Measurements from ENCODE around the gene TXNRD2. TPM values are rescaled to one million over a fixed set of nuclear protein-coding genes. Genes with fewer than 3 reads are reported as not detected.
A peak's percentile ranks its signal among the peaks of the same experiment; 100 is the strongest.

TXNRD2 gene
- total RNA-seq, 4 donors from 2014 or later = 8.4 to 33.2 (median 15.7) TPM

DNA sequence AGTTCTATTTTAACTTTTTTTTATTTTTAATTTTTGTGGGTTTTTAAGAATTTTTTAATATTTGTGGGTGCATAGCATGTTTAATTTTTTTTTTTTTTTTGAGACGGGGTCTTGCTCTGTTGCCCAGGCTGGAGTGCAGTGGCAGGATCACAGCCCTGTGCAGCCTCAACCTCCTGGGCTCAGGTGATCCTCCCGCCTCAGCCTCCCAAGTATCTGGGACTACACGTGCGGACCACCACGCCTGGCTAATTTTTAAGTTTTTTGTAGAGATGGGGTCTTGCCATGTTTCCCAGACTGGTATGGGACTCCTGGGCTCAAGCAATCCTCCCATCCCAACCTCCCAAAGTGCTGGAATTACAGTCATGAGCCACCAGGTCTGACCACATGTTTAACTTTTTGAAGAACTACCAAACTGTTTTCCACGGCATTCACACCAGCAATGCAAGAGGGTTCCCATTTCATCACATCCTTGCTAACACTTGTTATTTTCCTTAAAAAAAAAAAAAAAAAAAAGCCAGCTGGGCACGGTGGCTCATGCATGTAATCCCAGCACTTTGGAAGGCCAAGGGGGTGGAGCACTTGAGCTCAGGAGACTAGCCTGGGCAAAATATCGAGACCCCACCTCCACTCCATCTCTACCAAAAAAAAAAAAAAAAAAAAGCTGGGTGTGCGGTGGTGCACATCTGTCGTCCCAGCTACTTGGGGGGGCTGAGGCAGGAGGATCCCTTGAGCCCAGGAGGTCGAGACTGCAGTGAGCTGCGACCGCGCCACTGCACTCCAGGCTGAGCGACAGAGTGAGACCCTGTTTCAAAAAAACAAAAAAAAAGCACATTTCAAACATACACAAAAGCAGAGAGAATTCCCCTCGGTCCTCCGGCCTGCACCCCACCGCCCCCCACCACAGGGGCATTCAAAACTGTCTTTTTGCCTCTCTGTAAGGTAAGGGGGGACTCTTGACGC, 16.7 kb upstream of the TXNRD2 start:
- no peak for TF ChIP-seq POLR2AphosphoS5 (IDR thresholded peaks at IDR 0.05)
- TF ChIP-seq, protein P1, sequence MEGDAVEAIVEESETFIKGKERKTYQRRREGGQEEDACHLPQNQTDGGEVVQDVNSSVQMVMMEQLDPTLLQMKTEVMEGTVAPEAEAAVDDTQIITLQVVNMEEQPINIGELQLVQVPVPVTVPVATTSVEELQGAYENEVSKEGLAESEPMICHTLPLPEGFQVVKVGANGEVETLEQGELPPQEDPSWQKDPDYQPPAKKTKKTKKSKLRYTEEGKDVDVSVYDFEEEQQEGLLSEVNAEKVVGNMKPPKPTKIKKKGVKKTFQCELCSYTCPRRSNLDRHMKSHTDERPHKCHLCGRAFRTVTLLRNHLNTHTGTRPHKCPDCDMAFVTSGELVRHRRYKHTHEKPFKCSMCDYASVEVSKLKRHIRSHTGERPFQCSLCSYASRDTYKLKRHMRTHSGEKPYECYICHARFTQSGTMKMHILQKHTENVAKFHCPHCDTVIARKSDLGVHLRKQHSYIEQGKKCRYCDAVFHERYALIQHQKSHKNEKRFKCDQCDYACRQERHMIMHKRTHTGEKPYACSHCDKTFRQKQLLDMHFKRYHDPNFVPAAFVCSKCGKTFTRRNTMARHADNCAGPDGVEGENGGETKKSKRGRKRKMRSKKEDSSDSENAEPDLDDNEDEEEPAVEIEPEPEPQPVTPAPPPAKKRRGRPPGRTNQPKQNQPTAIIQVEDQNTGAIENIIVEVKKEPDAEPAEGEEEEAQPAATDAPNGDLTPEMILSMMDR (IDR thresholded peaks at IDR 0.05) = no peak
- TF ChIP-seq POLR2A (IDR thresholded peaks at IDR 0.05) = no peak
- TF ChIP-seq EP300 (IDR thresholded peaks at IDR 0.05) = no peak
- Histone ChIP-seq H3K4me3 (no peak overlapping the region), H3K4me1 (peaks cover 59% of the 10 kb centered on the region), H3K27me3 (no peaks in the 10 kb centered on the region), H3K36me3 (no peaks in the 10 kb centered on the region), H3K27ac (peak overlapping the region; percentile 59), H3K9me3 (no peaks in the 10 kb centered on the region)
- peak in 1 of 2 donors; percentile 58 for DNase-seq (ENCODE audit: low spot score in 2 of 2)
- 67% methylated on average over 19 of the region's 19 CpGs for WGBS

DNA sequence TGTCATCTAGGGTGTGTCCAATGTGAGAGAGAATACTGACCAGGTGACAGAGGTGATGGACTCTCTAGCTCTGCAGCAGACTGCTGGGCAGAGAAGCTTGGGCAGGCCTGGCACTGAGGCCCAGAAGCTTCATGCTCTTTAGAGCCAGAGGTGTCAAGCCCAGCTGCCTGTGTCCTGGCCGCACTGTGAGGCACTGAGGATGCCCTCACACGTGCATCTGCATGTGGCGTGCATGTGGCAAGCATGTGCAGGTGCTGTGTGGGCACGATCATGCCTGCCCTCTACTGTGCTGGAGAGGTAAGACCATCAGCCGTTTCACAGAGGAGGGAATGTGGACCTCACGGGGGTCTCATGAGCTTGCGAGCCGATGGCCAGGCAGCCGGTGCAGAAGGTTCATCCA, 15.8 kb upstream of the TXNRD2 start:
- Histone ChIP-seq H3K27me3 (no peaks in the 10 kb centered on the region), H3K27ac (no peak overlapping the region), H3K36me3 (no peaks in the 10 kb centered on the region), H3K9me3 (no peaks in the 10 kb centered on the region), H3K4me3 (no peak overlapping the region), H3K4me1 (peaks cover 60% of the 10 kb centered on the region)
- peak in 1 of 2 donors; percentile 65 for DNase-seq (ENCODE audit: low spot score in 2 of 2)
- WGBS = 82% methylated on average over 9 of the region's 9 CpGs
- TF ChIP-seq EP300 (IDR thresholded peaks at IDR 0.05) (no peak), POLR2AphosphoS5 (IDR thresholded peaks at IDR 0.05) (no peak), POLR2A (IDR thresholded peaks at IDR 0.05) (no peak)
- TF ChIP-seq, protein P1 (IDR thresholded peaks at IDR 0.05) = no peak

DNA sequence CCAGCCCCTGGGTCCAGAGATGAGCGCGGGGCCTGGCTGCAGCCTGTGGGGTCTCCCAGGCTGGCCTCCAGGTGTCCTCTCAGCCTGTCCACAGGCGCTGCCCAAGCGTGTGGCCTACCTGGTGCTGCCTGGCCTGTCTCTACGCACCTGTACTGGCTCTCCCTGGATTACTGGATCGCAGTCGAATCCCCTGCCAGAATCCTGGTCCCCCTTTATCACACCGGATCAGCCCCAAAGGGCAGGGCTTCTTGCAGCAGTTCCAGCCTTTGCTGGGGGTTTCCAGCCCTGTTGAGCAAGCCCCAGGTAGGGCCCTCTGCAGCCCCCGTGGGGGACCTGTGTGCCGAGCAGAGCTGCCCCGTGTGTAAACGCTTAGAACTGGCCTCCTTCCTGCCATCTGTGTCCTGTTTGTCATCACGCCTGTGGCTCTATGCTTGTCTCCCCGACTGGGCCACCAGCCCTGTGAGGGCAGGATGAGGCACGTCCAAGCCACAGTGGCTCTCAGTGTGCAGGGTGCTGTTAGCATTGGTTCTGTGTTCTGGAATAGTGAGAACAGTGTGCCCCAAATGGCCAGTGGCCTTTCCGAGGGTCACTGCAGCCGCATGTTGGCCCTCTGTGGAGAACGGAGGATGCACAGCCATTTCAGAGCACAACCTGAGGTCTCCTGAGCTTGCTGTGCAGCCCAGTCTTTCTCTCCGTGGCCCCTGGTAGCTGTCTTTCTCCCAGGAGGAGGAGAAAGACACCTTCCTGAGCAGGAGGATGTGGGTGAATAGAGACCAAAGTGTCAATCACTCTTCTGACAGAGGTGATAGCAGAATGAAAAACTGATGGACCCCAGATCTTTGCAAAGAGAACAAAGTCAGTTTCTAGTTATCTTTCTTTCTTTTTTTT, 13.9 kb upstream of the TXNRD2 start:
- 74% methylated on average over 12 of the region's 19 CpGs for WGBS

DNA sequence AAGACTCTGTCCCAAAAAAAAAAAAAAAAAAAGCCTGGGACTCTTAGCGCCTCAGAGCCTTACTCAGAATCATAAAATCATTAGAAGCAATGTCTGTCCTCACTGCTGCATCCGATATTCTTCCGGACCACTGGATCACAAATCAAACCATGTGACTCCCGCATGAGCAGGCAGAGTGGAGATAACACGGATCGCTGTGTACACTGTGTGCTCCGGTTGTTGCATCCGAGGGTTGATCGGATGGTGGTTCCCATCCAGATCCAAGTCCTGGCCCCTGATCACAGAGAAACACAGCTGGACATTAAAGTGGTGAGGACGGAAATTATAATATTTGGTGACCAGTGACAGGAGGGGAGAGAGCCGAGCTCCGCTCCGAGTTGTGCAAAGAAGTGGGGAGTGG, 9.7 kb upstream of the TXNRD2 start:
- Histone ChIP-seq H3K4me1 (peaks cover 42% of the 10 kb centered on the region), H3K27me3 (no peaks in the 10 kb centered on the region), H3K9me3 (no peaks in the 10 kb centered on the region), H3K36me3 (no peaks in the 10 kb centered on the region), H3K4me3 (no peak overlapping the region), H3K27ac (no peak overlapping the region)
- 86% methylated on average over 13 of the region's 13 CpGs for WGBS
- TF ChIP-seq, protein P1 (IDR thresholded peaks at IDR 0.05) = no peak
- TF ChIP-seq POLR2AphosphoS5 (IDR thresholded peaks at IDR 0.05) (no peak), EP300 (IDR thresholded peaks at IDR 0.05) (no peak), POLR2A (IDR thresholded peaks at IDR 0.05) (no peak)
- DNase-seq (ENCODE audit: low spot score in 2 of 2) = no peak

More for the DNA sequence above, 13.9 kb upstream of the TXNRD2 start:
- H3K4me1 ChIP-seq = peaks cover 48% of the 10 kb centered on the region
- TF ChIP-seq, protein P1 (IDR thresholded peaks at IDR 0.05) = no peak
- no peak for TF ChIP-seq POLR2A (IDR thresholded peaks at IDR 0.05)
- no peak for TF ChIP-seq EP300 (IDR thresholded peaks at IDR 0.05)
- TF ChIP-seq POLR2AphosphoS5 (IDR thresholded peaks at IDR 0.05) = no peak
- H3K27ac ChIP-seq = peak overlapping the region; percentile 41
- H3K27me3 ChIP-seq = no peaks in the 10 kb centered on the region
- H3K36me3 ChIP-seq = no peaks in the 10 kb centered on the region
- H3K9me3 ChIP-seq = no peaks in the 10 kb centered on the region
- no peak overlapping the region for H3K4me3 ChIP-seq
- peak in 1 of 2 donors; percentile 57 for DNase-seq (ENCODE audit: low spot score in 2 of 2)
